Muscle of leg (tissue), 11 donors: ENCODE results near the gene EFCAB8. TPM values are rescaled to one million over a fixed set of nuclear protein-coding genes. Genes with fewer than 3 reads are reported as not detected.

Experiments used
- DNase-seq: peaks from one replicate; pipeline ENCODE4 v3.0.0; 2013
- H3K27ac ChIP-seq: one replicate; pipeline ENCODE4 v1.5.1; 2013; ENCODE audit warnings: mild to moderate bottlenecking, low read length, control low read depth
- H3K27me3 ChIP-seq: one replicate; pipeline ENCODE4 v1.6.1; 2013; ENCODE audit warnings: low read length; ENCODE audit not compliant: control insufficient read depth, insufficient read depth
- H3K36me3 ChIP-seq: one replicate; pipeline ENCODE4 v1.6.1; 2013; ENCODE audit warnings: low read length; ENCODE audit not compliant: control insufficient read depth, insufficient read depth
- H3K4me1 ChIP-seq: one replicate; pipeline ENCODE4 v1.6.1; 2013; ENCODE audit warnings: low read length; ENCODE audit not compliant: control insufficient read depth, insufficient read depth
- H3K4me3 ChIP-seq: one replicate; pipeline ENCODE4 v1.5.1; 2013; ENCODE audit warnings: low read length, control low read depth
- H3K9me3 ChIP-seq: replicated peaks from 2 replicates; pipeline ENCODE4 v1.6.1; 2013; ENCODE audit warnings: low read depth, low read length; ENCODE audit not compliant: control insufficient read depth
- WGBS: methylation state at CpG from one replicate; pipeline ENCODE4 v1.1.5; 2013; ENCODE audit warnings: missing lambda C conversion rate; ENCODE audit not compliant: insufficient coverage; 5-methylcytosine and 5-hydroxymethylcytosine counted together
- polyA plus RNA-seq, 8 donors: library from polyadenylated mRNA; unstranded; fragments of 120-200 nt; gene quantifications; one replicate each; pipeline versions ENCODE4 v1.2.1 to v1.2.3, GENCODE V29; 2013; ENCODE audit warnings: inconsistent platforms in 1 of 8, low replicate concordance in 1 of 8; ENCODE audit not compliant: insufficient read length in 8 of 8, insufficient read depth in 1 of 8
- total RNA-seq: library from RNA; stranded (reverse); fragments of 120-200 nt; gene quantifications from one replicate; pipeline ENCODE4 v1.2.4, GENCODE V29; 2013

The EFCAB8 gene
- total and polyA plus RNA-seq, 9 donors: 0.04 to 0.22 (median 0.14) TPM; not detected in 2

GRCh38 chr20:32823737-32824588 lies 34.8 kb upstream of the EFCAB8 start:
- Histone ChIP-seq H3K9me3 (no peaks in the 10 kb centered on the region), H3K4me1 (peaks cover 30% of the 10 kb centered on the region), H3K27ac (no peak overlapping the region), H3K4me3 (no peak overlapping the region), H3K27me3 (no peaks in the 10 kb centered on the region), H3K36me3 (peaks cover 25% of the 10 kb centered on the region)
- DNase-seq: no peak
- 67% methylated on average over 1 of the region's 7 CpGs for WGBS

- no peak overlapping the region for H3K27ac ChIP-seq
- no peak overlapping the region for H3K4me3 ChIP-seq
- DNase-seq: no peak
- H3K9me3 ChIP-seq: no peaks in the 10 kb centered on the region
- H3K4me1 ChIP-seq: peaks cover 10% of the 10 kb centered on the region
- peaks cover 34% of the 10 kb centered on the region for H3K36me3 ChIP-seq
- H3K27me3 ChIP-seq: no peaks in the 10 kb centered on the region
- WGBS: 100% methylated on average over 2 of the region's 4 CpGs
Observed at GRCh38 chr20:32828029-32828680, 30.6 kb upstream of the EFCAB8 start.

GRCh38 chr20:32829311-32830005 lies 29.3 kb upstream of the EFCAB8 start:
- H3K4me3 ChIP-seq: no peak overlapping the region
- H3K27me3 ChIP-seq: no peaks in the 10 kb centered on the region
- DNase-seq: peak; percentile 57
- no peaks in the 10 kb centered on the region for H3K9me3 ChIP-seq
- H3K36me3 ChIP-seq: peaks cover 40% of the 10 kb centered on the region
- peaks cover 9% of the 10 kb centered on the region for H3K4me1 ChIP-seq
- H3K27ac ChIP-seq: peak overlapping the region; percentile 7
- 67% methylated on average over 1 of the region's 3 CpGs for WGBS

GRCh38 chr20:32830437-32830836 lies 28.3 kb upstream of the EFCAB8 start:
- peak; percentile 41 for DNase-seq
- WGBS: no CpG with 5 or more reads among the region's 3 CpGs
- Histone ChIP-seq H3K9me3 (no peaks in the 10 kb centered on the region), H3K27ac (no peak overlapping the region), H3K4me1 (peaks cover 9% of the 10 kb centered on the region), H3K4me3 (no peak overlapping the region), H3K36me3 (peaks cover 42% of the 10 kb centered on the region), H3K27me3 (no peaks in the 10 kb centered on the region)

- 40% methylated on average over 1 of the region's 5 CpGs for WGBS
- H3K4me1 ChIP-seq: peaks cover 9% of the 10 kb centered on the region
- H3K27me3 ChIP-seq: no peaks in the 10 kb centered on the region
- peaks cover 48% of the 10 kb centered on the region for H3K36me3 ChIP-seq
- H3K9me3 ChIP-seq: no peaks in the 10 kb centered on the region
- H3K4me3 ChIP-seq: no peak overlapping the region
- no peak for DNase-seq
- no peak overlapping the region for H3K27ac ChIP-seq
Observed at GRCh38 chr20:32831982-32832381, 26.7 kb upstream of the EFCAB8 start.

GRCh38 chr20:32832664-32833063 lies 26.1 kb upstream of the EFCAB8 start:
- Histone ChIP-seq H3K27me3 (no peaks in the 10 kb centered on the region), H3K4me1 (peaks cover 9% of the 10 kb centered on the region), H3K27ac (no peak overlapping the region), H3K36me3 (peaks cover 48% of the 10 kb centered on the region), H3K9me3 (no peaks in the 10 kb centered on the region), H3K4me3 (no peak overlapping the region)
- no peak for DNase-seq
- WGBS: 90% methylated on average over 2 of the region's 11 CpGs

- Histone ChIP-seq H3K4me3 (no peak overlapping the region), H3K27me3 (no peaks in the 10 kb centered on the region), H3K4me1 (peaks cover 2% of the 10 kb centered on the region), H3K9me3 (no peaks in the 10 kb centered on the region), H3K27ac (no peak overlapping the region), H3K36me3 (peaks cover 54% of the 10 kb centered on the region)
- no peak for DNase-seq
Observed at GRCh38 chr20:32834972-32835371, 23.8 kb upstream of the EFCAB8 start.

- H3K4me3 ChIP-seq: no peak overlapping the region
- no CpG with 5 or more reads among the region's 1 CpG for WGBS
- H3K27ac ChIP-seq: no peak overlapping the region
- no peaks in the 10 kb centered on the region for H3K9me3 ChIP-seq
- H3K27me3 ChIP-seq: no peaks in the 10 kb centered on the region
- no peaks in the 10 kb centered on the region for H3K4me1 ChIP-seq
- peaks cover 69% of the 10 kb centered on the region for H3K36me3 ChIP-seq
- DNase-seq: no peak
Observed at GRCh38 chr20:32837157-32837556, 21.6 kb upstream of the EFCAB8 start.

- no peak for DNase-seq
- 84% methylated on average over 14 of the region's 17 CpGs for WGBS
- Histone ChIP-seq H3K36me3 (peaks cover 74% of the 10 kb centered on the region), H3K27me3 (no peaks in the 10 kb centered on the region), H3K27ac (no peak overlapping the region), H3K9me3 (no peaks in the 10 kb centered on the region), H3K4me3 (no peak overlapping the region), H3K4me1 (no peaks in the 10 kb centered on the region)
Observed at GRCh38 chr20:32839227-32839981, 19.3 kb upstream of the EFCAB8 start.

- Histone ChIP-seq H3K27me3 (no peaks in the 10 kb centered on the region), H3K36me3 (peaks cover 78% of the 10 kb centered on the region), H3K4me1 (no peaks in the 10 kb centered on the region), H3K27ac (no peak overlapping the region), H3K9me3 (no peaks in the 10 kb centered on the region), H3K4me3 (no peak overlapping the region)
- WGBS: 77% methylated on average over 4 of the region's 4 CpGs
- no peak for DNase-seq
Observed at GRCh38 chr20:32839982-32840285, 18.8 kb upstream of the EFCAB8 start.
